T-helper 1 cell treated with Interleukin-12 subunit alpha and Interleukin-12 subunit beta and Interleukin-4 antibody, amounts not matched to agents 30 μg/mL and 1 μg/mL, for 36 hours (primary cell): Measurements from ENCODE around the gene TCF25.
A peak's percentile ranks its signal among the peaks of the same experiment; 100 is the strongest.
"Not testable (repeated sequence)": the region's sequence is repeated elsewhere in the genome, so short reads cannot be mapped to it uniquely, and the experiment has no call there.

Source experiments
- H3K27ac Mint-ChIP-seq: one replicate; pipeline ENCODE4 v1.8.0; 2021; ENCODE audit warnings: mild to moderate bottlenecking, mixed read lengths
- H3K27me3 Mint-ChIP-seq: one replicate; pipeline ENCODE4 v1.8.0; 2021; ENCODE audit warnings: low read depth, mixed read lengths
- H3K36me3 Mint-ChIP-seq: one replicate; pipeline ENCODE4 v1.8.0; 2021; ENCODE audit warnings: low read depth, mixed read lengths
- H3K4me1 Mint-ChIP-seq: one replicate; pipeline ENCODE4 v1.8.0; 2021; ENCODE audit warnings: low read depth, mixed read lengths
- H3K4me3 Mint-ChIP-seq: one replicate; pipeline ENCODE4 v1.8.0; 2021; ENCODE audit warnings: mild to moderate bottlenecking, moderate library complexity, mixed read lengths
- H3K9me3 Mint-ChIP-seq: one replicate; pipeline ENCODE4 v1.8.0; 2021; ENCODE audit warnings: mixed read lengths

TCF25 gene

GRCh38 chr16:89922884-89923639, 49.7 kb downstream of the TCF25 start, which contains the start of gene TUBB3:
Gene TUBB3 (plus strand): TSS chr16:89923342. CDS start chr16:89923402, 60 bp downstream.
- peak within 1 kb of the TSS; percentile 72 for H3K27ac Mint-ChIP-seq
- H3K36me3 Mint-ChIP-seq: no peaks in the 10 kb centered on the region
- peaks cover 27% of the 10 kb centered on the region for H3K4me1 Mint-ChIP-seq
- H3K4me3 Mint-ChIP-seq: peak within 1 kb of the TSS; percentile 76
- no peaks in the 10 kb centered on the region for H3K9me3 Mint-ChIP-seq
- H3K27me3 Mint-ChIP-seq: peaks cover 24% of the 10 kb centered on the region

- no peaks in the 10 kb centered on the region for H3K36me3 Mint-ChIP-seq
- no peak overlapping the region for H3K4me3 Mint-ChIP-seq
- H3K27ac Mint-ChIP-seq: no peak overlapping the region
- H3K4me1 Mint-ChIP-seq: peaks cover 23% of the 10 kb centered on the region
- no peaks in the 10 kb centered on the region for H3K9me3 Mint-ChIP-seq
- H3K27me3 Mint-ChIP-seq: peaks cover 24% of the 10 kb centered on the region
Measured at GRCh38 chr16:89923640-89924296, 50.4 kb downstream of the TCF25 start.

GRCh38 chr16:89924297-89924924, 51.0 kb downstream of the TCF25 start:
- no peaks in the 10 kb centered on the region for H3K9me3 Mint-ChIP-seq
- peak overlapping the region; percentile 17 for H3K4me3 Mint-ChIP-seq
- H3K27ac Mint-ChIP-seq: no peak overlapping the region
- peaks cover 24% of the 10 kb centered on the region for H3K27me3 Mint-ChIP-seq
- no peaks in the 10 kb centered on the region for H3K36me3 Mint-ChIP-seq
- H3K4me1 Mint-ChIP-seq: peaks cover 22% of the 10 kb centered on the region

- Mint-ChIP-seq H3K4me3 (peak overlapping the region; percentile 31), H3K36me3 (no peaks in the 10 kb centered on the region), H3K27ac (no peak overlapping the region), H3K27me3 (peaks cover 21% of the 10 kb centered on the region), H3K4me1 (peaks cover 19% of the 10 kb centered on the region), H3K9me3 (no peaks in the 10 kb centered on the region)
Measured at GRCh38 chr16:89924925-89925307, 51.5 kb downstream of the TCF25 start.

GRCh38 chr16:89925596-89926079, 52.2 kb downstream of the TCF25 start:
- peaks cover 16% of the 10 kb centered on the region for H3K4me1 Mint-ChIP-seq
- no peaks in the 10 kb centered on the region for H3K9me3 Mint-ChIP-seq
- H3K27me3 Mint-ChIP-seq: peaks cover 18% of the 10 kb centered on the region
- H3K27ac Mint-ChIP-seq: no peak overlapping the region
- peak overlapping the region; percentile 51 for H3K4me3 Mint-ChIP-seq
- H3K36me3 Mint-ChIP-seq: no peaks in the 10 kb centered on the region

- H3K9me3 Mint-ChIP-seq: no peaks in the 10 kb centered on the region
- no peaks in the 10 kb centered on the region for H3K27me3 Mint-ChIP-seq
- H3K27ac Mint-ChIP-seq: no peak overlapping the region
- H3K36me3 Mint-ChIP-seq: no peaks in the 10 kb centered on the region
- H3K4me1 Mint-ChIP-seq: no peaks in the 10 kb centered on the region
- H3K4me3 Mint-ChIP-seq: no peak overlapping the region
Measured at GRCh38 chr16:89931305-89931896, 58.0 kb downstream of the TCF25 start.

- Mint-ChIP-seq H3K27ac (no peak overlapping the region), H3K27me3 (no peaks in the 10 kb centered on the region), H3K36me3 (no peaks in the 10 kb centered on the region), H3K4me1 (no peaks in the 10 kb centered on the region), H3K9me3 (no peaks in the 10 kb centered on the region), H3K4me3 (no peak overlapping the region)
Measured at GRCh38 chr16:89931964-89932363, 58.6 kb downstream of the TCF25 start.

GRCh38 chr16:89934019-89934418, 60.6 kb downstream of the TCF25 start:
- not testable (repeated sequence) for H3K4me3 Mint-ChIP-seq, H3K27ac Mint-ChIP-seq, H3K4me1 Mint-ChIP-seq, H3K9me3 Mint-ChIP-seq, H3K36me3 Mint-ChIP-seq, H3K27me3 Mint-ChIP-seq

- no peak overlapping the region for H3K4me3 Mint-ChIP-seq
- H3K9me3 Mint-ChIP-seq: no peaks in the 10 kb centered on the region
- H3K36me3 Mint-ChIP-seq: no peaks in the 10 kb centered on the region
- no peak overlapping the region for H3K27ac Mint-ChIP-seq
- no peaks in the 10 kb centered on the region for H3K4me1 Mint-ChIP-seq
- H3K27me3 Mint-ChIP-seq: no peaks in the 10 kb centered on the region
Measured at GRCh38 chr16:89934611-89935553, 61.5 kb downstream of the TCF25 start.

GRCh38 chr16:89935620-89936019, 62.2 kb downstream of the TCF25 start:
- not testable (repeated sequence) for H3K4me3 Mint-ChIP-seq, H3K4me1 Mint-ChIP-seq, H3K27ac Mint-ChIP-seq, H3K27me3 Mint-ChIP-seq, H3K36me3 Mint-ChIP-seq, H3K9me3 Mint-ChIP-seq

GRCh38 chr16:89936034-89936433, 62.6 kb downstream of the TCF25 start:
- Mint-ChIP-seq H3K36me3 (no peaks in the 10 kb centered on the region), H3K9me3 (no peaks in the 10 kb centered on the region)

GRCh38 chr16:89936508-89936907, 63.1 kb downstream of the TCF25 start:
- no peak overlapping the region for H3K27ac Mint-ChIP-seq
- H3K4me3 Mint-ChIP-seq: no peak overlapping the region
- H3K9me3 Mint-ChIP-seq: no peaks in the 10 kb centered on the region
- no peaks in the 10 kb centered on the region for H3K4me1 Mint-ChIP-seq
- no peaks in the 10 kb centered on the region for H3K27me3 Mint-ChIP-seq
- no peaks in the 10 kb centered on the region for H3K36me3 Mint-ChIP-seq

More at GRCh38 chr16:89936034-89936433, 62.6 kb downstream of the TCF25 start:
- no peaks in the 10 kb centered on the region for H3K27me3 Mint-ChIP-seq
- no peak overlapping the region for H3K4me3 Mint-ChIP-seq
- no peaks in the 10 kb centered on the region for H3K4me1 Mint-ChIP-seq
- no peak overlapping the region for H3K27ac Mint-ChIP-seq

- no peaks in the 10 kb centered on the region for H3K36me3 Mint-ChIP-seq
- H3K27me3 Mint-ChIP-seq: no peaks in the 10 kb centered on the region
- H3K27ac Mint-ChIP-seq: no peak overlapping the region
- H3K4me1 Mint-ChIP-seq: no peaks in the 10 kb centered on the region
- H3K4me3 Mint-ChIP-seq: no peak overlapping the region
- no peaks in the 10 kb centered on the region for H3K9me3 Mint-ChIP-seq
Measured at GRCh38 chr16:89936981-89937380, 63.6 kb downstream of the TCF25 start.
